GM21825 (cell line): ENCODE results near the gene MFSD12.

Experiments
- ATAC-seq: cut with Tn5 transposase; IDR thresholded peaks from one replicate; pipeline ENCODE4 v1.9.1; 2021; ENCODE audit warnings: mild to moderate bottlenecking, moderate library complexity; ENCODE audit not compliant: unreplicated experiment

Gene MFSD12

DNA sequence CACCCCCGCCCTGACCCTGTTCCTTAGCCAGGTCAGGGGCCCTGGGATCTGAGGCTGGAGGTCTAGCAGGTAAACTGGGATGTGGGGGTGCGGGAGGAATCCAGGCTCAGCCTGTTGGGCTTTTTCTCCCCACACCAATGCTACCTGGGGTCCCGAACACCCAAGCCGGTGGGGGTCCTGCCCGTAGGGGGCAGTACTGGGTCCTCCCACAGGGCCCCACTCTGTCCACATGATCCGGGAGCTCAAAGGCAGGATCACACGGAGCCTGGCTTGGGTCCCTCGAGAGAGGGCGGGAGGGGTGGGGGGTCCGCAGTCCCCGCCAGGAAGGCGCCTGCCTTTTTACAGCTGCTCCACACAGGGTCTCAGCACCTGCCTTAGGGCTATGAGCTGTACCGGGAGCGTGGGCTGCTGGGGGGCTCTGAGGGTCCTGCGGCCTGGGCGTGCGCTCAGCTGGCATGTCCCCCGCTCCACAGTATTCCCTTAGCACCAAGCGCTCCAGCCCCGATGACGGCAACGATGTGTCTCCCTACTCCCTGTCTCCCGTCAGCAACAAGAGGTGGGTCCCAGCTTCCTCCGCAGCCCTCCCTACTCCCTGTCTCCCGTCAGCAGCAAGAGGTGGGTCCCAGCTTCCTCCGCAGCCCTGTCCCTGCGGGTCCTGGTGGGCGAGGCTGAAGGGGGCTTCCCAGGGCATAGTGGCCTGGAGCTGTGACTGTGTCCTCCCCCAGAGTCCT, 30.7 kb downstream of the MFSD12 start:
- ATAC-seq = no peak

DNA sequence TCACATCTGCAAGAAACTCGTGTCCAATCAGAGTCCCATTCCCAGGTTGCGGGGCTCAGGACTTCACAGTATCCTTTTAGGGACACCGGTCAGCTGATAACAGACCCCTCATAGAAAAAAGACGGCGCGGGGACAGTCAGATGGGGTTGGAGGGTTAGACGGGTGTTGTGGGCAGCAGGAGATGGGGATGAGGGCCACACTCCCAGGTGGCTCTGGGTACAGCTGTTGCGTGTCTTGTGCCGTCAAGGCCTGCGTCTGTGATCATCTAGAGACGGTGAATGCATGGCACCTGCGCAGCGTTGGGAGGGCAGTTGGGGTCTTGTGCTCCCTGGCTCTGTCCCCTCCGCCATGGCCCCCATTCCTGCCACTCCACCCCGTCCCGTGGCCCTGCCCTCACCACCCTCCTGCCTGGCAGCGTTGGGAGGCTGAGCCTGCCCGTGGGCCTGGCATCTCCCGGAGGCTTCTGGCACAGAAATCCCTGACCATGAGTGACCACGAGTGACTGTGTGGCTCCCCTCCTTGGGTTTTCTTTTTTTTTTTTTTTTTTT, 32.4 kb downstream of the MFSD12 start:
- no peak for ATAC-seq

DNA sequence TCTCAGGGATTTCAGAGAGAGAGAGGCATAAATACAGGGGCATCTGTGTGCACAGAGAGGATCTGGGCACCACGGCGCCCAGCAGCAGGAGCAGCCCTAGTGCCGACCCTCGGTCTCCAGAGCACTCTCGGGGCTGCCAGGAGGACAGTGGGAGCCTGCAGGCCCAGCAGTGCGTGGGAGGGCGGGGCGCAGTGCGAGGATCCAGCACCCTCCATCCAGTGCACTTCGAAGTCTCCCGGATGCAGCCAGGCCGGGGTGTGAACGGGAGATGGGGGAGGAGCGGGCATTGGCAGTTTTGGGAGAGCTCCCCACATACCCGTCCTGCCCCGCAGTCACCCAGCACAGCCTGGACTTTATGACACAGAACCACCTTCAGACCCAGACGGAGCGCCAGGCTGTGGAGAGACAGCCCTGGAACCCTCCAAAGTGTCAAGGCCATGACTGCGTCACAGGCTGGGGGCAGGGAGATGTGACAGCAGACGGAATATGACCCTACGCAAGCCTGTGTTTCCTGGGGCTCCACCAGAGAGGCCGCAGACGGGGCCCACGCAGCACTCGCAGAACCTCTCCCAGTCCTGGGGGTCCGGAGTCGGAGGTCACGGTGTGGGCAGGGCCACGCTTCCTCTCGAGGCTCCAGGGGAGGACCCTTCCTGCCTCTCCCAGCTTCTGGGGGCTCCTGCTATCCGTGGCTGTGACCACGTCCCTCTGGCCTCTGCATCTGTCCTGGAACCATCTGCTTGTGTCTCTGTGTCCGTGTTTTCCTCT, 33.1 kb downstream of the MFSD12 start:
- no peak for ATAC-seq

DNA sequence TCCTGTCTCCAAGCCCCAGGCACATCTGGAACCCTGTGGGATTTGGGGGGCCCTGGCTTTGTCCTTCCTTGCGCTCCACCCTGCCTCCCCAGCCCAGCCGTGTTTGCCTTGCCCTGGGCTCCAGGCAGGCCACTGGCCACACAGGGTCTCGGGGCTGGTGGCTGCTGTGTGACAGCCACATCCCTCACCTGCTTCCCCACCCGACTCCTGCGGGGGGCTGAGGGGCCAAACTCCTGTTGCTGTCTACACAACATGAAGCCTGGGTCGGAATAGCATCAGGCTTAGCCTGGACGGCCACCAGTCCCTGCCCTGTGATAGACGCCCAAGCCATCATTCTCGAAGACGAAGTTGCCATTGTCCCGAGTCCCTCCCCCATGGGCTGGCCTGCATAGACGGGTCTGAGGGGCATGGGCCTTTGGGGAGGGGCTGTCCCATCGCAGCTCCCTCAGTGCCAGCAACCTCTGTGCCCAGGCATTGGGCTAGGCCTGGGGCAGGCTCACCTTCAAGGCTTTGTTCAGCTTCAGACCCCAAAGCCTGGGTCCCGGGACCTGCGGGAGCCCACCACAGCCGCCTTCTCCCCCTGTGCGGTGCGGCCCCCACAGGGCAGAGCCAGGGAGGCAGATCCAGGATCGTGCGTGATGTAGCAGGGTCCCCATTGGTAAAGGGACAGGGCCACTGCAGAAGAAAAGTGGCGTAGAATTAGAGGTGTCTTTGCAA, 33.9 kb downstream of the MFSD12 start:
- no peak for ATAC-seq

GRCh38 chr19:3522421-3523360, 34.7 kb downstream of the MFSD12 start:
- no peak for ATAC-seq

DNA sequence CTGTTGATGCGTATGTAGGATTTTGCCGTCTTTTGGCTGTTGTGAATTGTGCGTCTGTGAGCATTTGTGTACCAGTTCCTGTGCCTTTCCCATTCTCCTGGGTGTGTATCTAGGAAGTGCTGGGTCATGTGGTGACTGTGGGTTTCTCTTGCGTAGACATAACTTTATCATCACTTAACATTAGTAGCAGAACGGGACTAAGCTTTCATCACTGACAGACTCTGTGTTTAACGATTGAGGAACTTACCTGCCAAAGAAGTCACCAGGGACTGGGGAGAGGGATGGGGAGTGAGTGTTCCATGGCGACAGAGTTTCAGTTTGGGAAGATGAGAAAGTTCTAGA, 36.3 kb downstream of the MFSD12 start:
- no peak for ATAC-seq

GRCh38 chr19:3520166-3521103, 37.0 kb downstream of the MFSD12 start:
- ATAC-seq = no peak

- ATAC-seq = no peak
Observed at GRCh38 chr19:3519126-3519525, 38.3 kb downstream of the MFSD12 start.

DNA sequence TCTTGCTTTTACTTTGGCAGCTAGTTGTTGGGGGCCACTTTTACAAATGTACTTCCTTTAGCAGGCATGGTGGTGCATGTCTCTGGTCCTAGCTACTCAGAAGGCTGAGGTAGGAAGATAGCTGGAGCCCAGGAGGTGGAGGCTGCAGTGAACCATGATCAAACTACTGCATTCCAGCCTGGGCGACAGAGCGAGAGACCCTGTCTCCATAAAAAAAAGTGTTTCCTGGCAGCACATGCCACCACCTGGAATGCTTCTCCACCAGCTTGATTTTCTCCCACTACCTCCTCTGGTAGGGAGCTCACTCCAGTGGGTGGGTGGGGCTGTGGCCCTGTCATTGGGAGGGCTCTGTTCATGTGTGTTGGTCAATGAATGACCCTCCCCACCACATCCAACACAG, 38.7 kb downstream of the MFSD12 start:
- no peak for ATAC-seq

DNA sequence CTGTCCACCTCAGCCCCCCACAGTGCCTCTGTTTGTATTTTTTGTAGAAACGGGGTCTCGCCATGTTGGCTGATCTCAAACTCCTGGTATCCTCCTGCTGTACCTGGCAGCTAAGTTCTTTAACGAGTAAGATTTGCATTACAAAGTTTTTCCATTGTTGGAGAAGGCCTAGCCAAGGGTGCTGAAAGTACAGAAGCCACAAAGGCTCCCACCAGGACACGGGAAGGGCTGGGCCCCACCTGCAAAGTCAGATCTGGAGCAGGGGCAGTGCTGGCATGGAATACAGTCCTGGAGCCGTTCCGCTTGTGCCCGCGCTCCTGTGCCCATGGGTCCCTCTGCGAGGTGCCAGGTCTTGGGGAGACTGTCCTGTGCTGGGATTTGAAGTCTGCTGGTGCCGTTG, 39.1 kb downstream of the MFSD12 start:
- ATAC-seq = no peak

DNA sequence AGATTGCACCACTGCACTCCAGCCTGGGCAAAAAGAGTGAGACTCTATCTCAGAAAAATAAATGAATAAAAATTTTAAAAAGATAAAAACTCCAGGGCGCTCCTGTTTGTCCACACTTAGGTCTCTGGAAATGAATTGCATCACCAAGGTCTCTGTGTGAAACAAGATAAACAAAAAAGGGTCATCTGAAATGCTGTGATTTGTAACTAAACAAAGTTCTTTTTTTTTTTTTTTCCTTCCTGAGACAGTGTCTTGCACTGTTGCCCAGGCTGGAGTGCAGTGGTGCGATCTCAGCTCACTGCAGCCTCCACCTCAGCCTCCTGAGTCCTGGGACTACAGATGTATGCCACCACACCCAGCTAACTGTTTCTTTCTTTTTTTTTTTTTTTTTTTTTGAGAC, 39.7 kb downstream of the MFSD12 start:
- ATAC-seq = no peak

DNA sequence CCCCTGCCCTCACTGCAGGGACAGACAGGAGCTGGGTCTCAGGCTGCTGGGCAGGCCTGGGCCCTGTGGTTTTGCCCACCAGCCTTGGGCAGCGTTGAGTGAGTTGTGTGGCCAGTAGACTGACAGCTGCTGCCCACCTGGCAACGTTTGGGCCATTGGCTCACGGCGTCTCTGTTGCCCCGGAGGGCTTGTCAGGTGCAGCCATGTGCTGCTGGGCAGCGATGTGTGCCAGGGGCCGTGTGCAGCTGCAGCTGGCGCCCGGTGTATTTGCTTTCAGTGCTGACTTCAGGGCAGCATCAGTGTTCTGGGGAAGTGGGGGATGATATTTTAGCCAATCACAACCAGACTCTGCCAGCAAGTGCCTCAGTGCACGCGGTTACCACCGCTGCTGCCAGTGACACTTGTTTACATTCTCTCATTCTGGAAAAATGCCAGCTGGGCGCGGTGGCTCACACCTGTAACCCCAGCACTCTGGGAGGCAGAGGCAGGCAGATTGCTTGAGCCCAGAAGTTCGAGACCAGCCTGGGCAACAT, 40.6 kb downstream of the MFSD12 start:
- ATAC-seq = no peak

- no peak for ATAC-seq
Observed at GRCh38 chr19:3515891-3516422, 41.4 kb downstream of the MFSD12 start.

- no peak for ATAC-seq
Observed at GRCh38 chr19:3514930-3515329, 42.5 kb downstream of the MFSD12 start.

GRCh38 chr19:3513229-3514140, 43.9 kb downstream of the MFSD12 start:
- ATAC-seq = no peak

- ATAC-seq = no peak
Observed at GRCh38 chr19:3512562-3513228, 44.7 kb downstream of the MFSD12 start.

DNA sequence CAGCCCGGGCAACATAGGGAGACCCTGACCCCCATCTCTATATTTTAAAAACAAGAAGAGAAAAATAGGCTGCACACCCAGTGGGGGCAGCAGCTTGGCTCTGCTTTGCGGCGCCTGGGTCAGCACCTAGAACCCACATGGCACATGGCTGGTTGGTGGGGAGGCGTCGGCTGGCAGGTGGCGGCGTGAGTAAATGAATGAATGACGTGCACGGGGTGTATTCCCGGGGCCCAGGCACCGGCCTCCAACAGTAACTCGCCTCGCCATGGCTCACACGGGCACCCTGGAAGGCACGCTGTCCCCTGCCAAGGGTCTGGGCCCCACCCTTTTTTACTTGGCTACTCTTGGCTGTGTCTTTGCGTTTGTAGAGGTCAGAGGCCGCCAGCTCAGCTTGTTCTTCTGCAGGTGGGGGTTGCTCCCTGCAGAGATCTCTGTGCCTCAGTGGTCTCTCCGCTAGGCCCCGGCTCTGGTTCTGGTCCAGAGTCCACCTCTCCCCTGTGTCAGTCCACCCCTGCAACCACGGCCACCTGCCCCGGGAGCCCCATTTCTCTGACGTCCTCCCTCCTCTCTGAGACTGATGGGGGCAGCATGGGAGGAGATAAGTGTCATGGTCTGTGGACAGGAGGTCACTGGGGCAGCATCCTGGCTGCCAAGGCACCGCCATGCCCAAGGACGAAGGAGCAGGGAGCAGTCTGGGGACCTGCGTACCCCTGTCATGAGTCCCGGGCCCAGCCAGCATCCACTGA, 45.7 kb downstream of the MFSD12 start:
- no peak for ATAC-seq
